Activated T-helper 1 cell treated with Interleukin-2 at 50 U/mL for 16 hours (primary cell): ENCODE results near the gene ZP1.

Experiments used
- DNase-seq: peaks from one replicate; pipeline ENCODE4 v3.0.0-alpha.2; 2020; ENCODE audit warnings: low read depth

Gene ZP1

GRCh38 chr11:60910281-60910687 lies 42.9 kb downstream of the ZP1 start:
- DNase-seq = no peak

GRCh38 chr11:60910711-60911380 lies 43.5 kb downstream of the ZP1 start:
- no peak for DNase-seq

GRCh38 chr11:60912223-60912850 lies 45.0 kb downstream of the ZP1 start:
- DNase-seq = no peak

- no peak for DNase-seq
Observed at GRCh38 chr11:60912851-60913528, 45.6 kb downstream of the ZP1 start.

- peak; percentile 78 for DNase-seq
Observed at GRCh38 chr11:60913793-60914632, 46.7 kb downstream of the ZP1 start, which contains the start of gene TMEM109. TSS of gene TMEM109 (plus strand) at chr11:60914158. CDS start at chr11:60919694, 5,536 bp downstream.

GRCh38 chr11:60914633-60915247 lies 47.4 kb downstream of the ZP1 start:
- no peak for DNase-seq

- DNase-seq = peak; percentile 53
Observed at GRCh38 chr11:60915248-60915914, 48.0 kb downstream of the ZP1 start.

GRCh38 chr11:60916669-60917206 lies 49.4 kb downstream of the ZP1 start:
- DNase-seq = no peak

GRCh38 chr11:60917267-60917666 lies 49.9 kb downstream of the ZP1 start:
- no peak for DNase-seq

- no peak for DNase-seq
Observed at GRCh38 chr11:60918251-60918938, 51.1 kb downstream of the ZP1 start.

- no peak for DNase-seq
Observed at GRCh38 chr11:60918939-60919265, 51.6 kb downstream of the ZP1 start.

- no peak for DNase-seq
Observed at GRCh38 chr11:60919320-60919719, 52.0 kb downstream of the ZP1 start.

GRCh38 chr11:60919956-60920355 lies 52.6 kb downstream of the ZP1 start:
- no peak for DNase-seq

- no peak for DNase-seq
Observed at GRCh38 chr11:60921259-60921658, 53.9 kb downstream of the ZP1 start.

- no peak for DNase-seq
Observed at GRCh38 chr11:60921777-60922335, 54.5 kb downstream of the ZP1 start.

- no peak for DNase-seq
Observed at GRCh38 chr11:60922906-60923305, 55.6 kb downstream of the ZP1 start.

- no peak for DNase-seq
Observed at GRCh38 chr11:60923326-60923725, 56.0 kb downstream of the ZP1 start.

- no peak for DNase-seq
Observed at GRCh38 chr11:60923800-60924109, 56.4 kb downstream of the ZP1 start.

GRCh38 chr11:60924110-60924905 lies 57.0 kb downstream of the ZP1 start, which contains the start of gene TMEM132A:
TSS of gene TMEM132A (plus strand) at chr11:60924460. CDS start at chr11:60924634, 174 bp downstream.
- DNase-seq = no peak
